Measurements from ENCODE around the gene CDH8.

Gene CDH8

GRCh38 chr16:62022688-62023087 is 13.6 kb downstream of the CDH8 start:
- no peak for DNase-seq

GRCh38 chr16:62021161-62021581 is 15.1 kb downstream of the CDH8 start:
- no peak for DNase-seq

- no peak for DNase-seq
These were observed 15.6 kb downstream of the CDH8 start for GRCh38 chr16:62020681-62021080.

GRCh38 chr16:62019851-62020250 is 16.4 kb downstream of the CDH8 start:
- no peak for DNase-seq

GRCh38 chr16:62018301-62019060 is 17.8 kb downstream of the CDH8 start:
- no peak for DNase-seq

GRCh38 chr16:62014319-62014923 is 21.8 kb downstream of the CDH8 start:
- no peak for DNase-seq

- no peak for DNase-seq
These were observed 26.1 kb downstream of the CDH8 start for GRCh38 chr16:62010186-62010585.

- DNase-seq, result no peak
These were observed 37.8 kb downstream of the CDH8 start for GRCh38 chr16:61998460-61998859.

- no peak for DNase-seq
These were observed 43.1 kb downstream of the CDH8 start for GRCh38 chr16:61993108-61993507.

- no peak for DNase-seq
These were observed 48.7 kb downstream of the CDH8 start for GRCh38 chr16:61987474-61988012.

GRCh38 chr16:61969077-61969382 is 67.2 kb downstream of the CDH8 start:
- no peak for DNase-seq

GRCh38 chr16:61968242-61969076 is 67.8 kb downstream of the CDH8 start:
- DNase-seq, result no peak

GRCh38 chr16:61957075-61957855 is 79.0 kb downstream of the CDH8 start:
- DNase-seq, result no peak

- no peak for DNase-seq
These were observed 83.4 kb downstream of the CDH8 start for GRCh38 chr16:61952841-61953240.

GRCh38 chr16:61948414-61948813 is 87.8 kb downstream of the CDH8 start:
- no peak for DNase-seq

- DNase-seq, result no peak
These were observed 90.2 kb downstream of the CDH8 start for GRCh38 chr16:61946019-61946418.

GRCh38 chr16:61945511-61945910 is 90.7 kb downstream of the CDH8 start:
- no peak for DNase-seq

- no peak for DNase-seq
These were observed 92.2 kb downstream of the CDH8 start for GRCh38 chr16:61944004-61944403.

- DNase-seq, result no peak
These were observed 95.6 kb downstream of the CDH8 start for GRCh38 chr16:61940611-61941010.

GRCh38 chr16:61937646-61938045 is 98.6 kb downstream of the CDH8 start:
- no peak for DNase-seq

- no peak for DNase-seq
These were observed 99.7 kb downstream of the CDH8 start for GRCh38 chr16:61936522-61936921.

- DNase-seq, result no peak
These were observed 101.6 kb downstream of the CDH8 start for GRCh38 chr16:61934601-61935000.

- no peak for DNase-seq
These were observed 106.5 kb downstream of the CDH8 start for GRCh38 chr16:61929776-61930175.

All from SW 1271 (cell line).